Stimulated activated CD8-positive, alpha-beta memory T cell treated with anti-CD3 and anti-CD28 coated beads, Interleukin-4, amount 100 ng/mL, for 1 hour (primary cell): Measurements from ENCODE around the gene TRIM46.
"Not testable (repeated sequence)": the region's sequence is repeated elsewhere in the genome, so short reads cannot be mapped to it uniquely, and the experiment has no call there.

Experiments used
- DNase-seq, 2 donors: peaks; one replicate each; pipeline ENCODE4 v3.0.0-alpha.2; 2020; ENCODE audit warnings: low read depth in 2 of 2, low spot score in 1 of 2

Gene TRIM46

GRCh38 chr1:155185783-155186066 is 12.1 kb downstream of the TRIM46 start:
- DNase-seq = no peak

- no peak for DNase-seq
These were observed 12.6 kb downstream of the TRIM46 start for GRCh38 chr1:155186067-155186793.

- DNase-seq = no peak
These were observed 13.3 kb downstream of the TRIM46 start for GRCh38 chr1:155186794-155187455.

- DNase-seq = no peak
These were observed 13.8 kb downstream of the TRIM46 start for GRCh38 chr1:155187456-155187891.

GRCh38 chr1:155188268-155188667 is 14.6 kb downstream of the TRIM46 start:
- no peak for DNase-seq

- DNase-seq = not testable (repeated sequence)
These were observed 16.3 kb downstream of the TRIM46 start for GRCh38 chr1:155189926-155190325.

- no peak for DNase-seq
These were observed 18.3 kb downstream of the TRIM46 start for GRCh38 chr1:155191904-155192303.

- no peak for DNase-seq
These were observed 19.0 kb downstream of the TRIM46 start for GRCh38 chr1:155192346-155193274.

GRCh38 chr1:155193275-155193990 is 19.8 kb downstream of the TRIM46 start:
- DNase-seq = peak in 1 of 2 donors; percentile 39

GRCh38 chr1:155193991-155194240 is 20.3 kb downstream of the TRIM46 start:
- DNase-seq = not testable (repeated sequence)

GRCh38 chr1:155195201-155196102 is 21.8 kb downstream of the TRIM46 start:
- DNase-seq = no peak

- no peak for DNase-seq
These were observed 22.6 kb downstream of the TRIM46 start for GRCh38 chr1:155196103-155196892.

GRCh38 chr1:155196893-155197638 is 23.4 kb downstream of the TRIM46 start:
- no peak for DNase-seq

GRCh38 chr1:155197901-155198546 is 24.4 kb downstream of the TRIM46 start:
- DNase-seq = no peak

- DNase-seq = no peak
These were observed 24.9 kb downstream of the TRIM46 start for GRCh38 chr1:155198547-155198906.

GRCh38 chr1:155199792-155200191 is 26.1 kb downstream of the TRIM46 start:
- DNase-seq = no peak

GRCh38 chr1:155200920-155201319 is 27.3 kb downstream of the TRIM46 start:
- DNase-seq = no peak

GRCh38 chr1:155202198-155202597 is 28.5 kb downstream of the TRIM46 start:
- DNase-seq = no peak
